SK-N-SH (cell line): Measurements from ENCODE around the gene CACNA1H. TPM values are rescaled to one million over a fixed set of nuclear protein-coding genes. Genes with fewer than 3 reads are reported as not detected.

Experiments
- CTCF ChIA-PET: fragments of 300-600, 350-600 bp; formaldehyde crosslinking; extraction: SDS; loops from one replicate; lab custom pipeline; 2021; lab: Yijun Ruan, JAX
- POLR2A ChIA-PET: fragments of 350-600 bp; sonication (Branson Sonifier 250); formaldehyde crosslinking; extraction: SDS; loops from one replicate; lab custom pipeline; 2020; ENCODE audit warnings: antibody characterized with exemption, inconsistent platforms; lab: Yijun Ruan, JAX
- DNase-seq: peaks from one replicate; pipeline ENCODE4 v3.0.0; 2012
- H2AFZ ChIP-seq: fragments of 200-600 bp; sonication (generic); 2 replicates; pipeline ENCODE4 v1.8.1; 2016; ENCODE audit warnings: antibody characterized with exemption, mild to moderate bottlenecking, low read depth
- H3F3A ChIP-seq: fragments of 200-600 bp; sonication (generic); replicated peaks from 2 replicates; pipeline ENCODE3; 2016; ENCODE audit warnings: antibody characterized with exemption, mild to moderate bottlenecking; ENCODE audit not compliant: insufficient read depth
- H3K27ac ChIP-seq, 2 experiments: fragments of 200-500 bp in 1 of 2; fragments of 200-600 bp in 1 of 2; sonication (Bioruptor generic) in 1 of 2; sonication (generic), shearing (Covaris generic) in 1 of 2; 2 replicates each; pipeline versions ENCODE4 v1.5.1 to v1.6.1; 2014 to 2016; ENCODE audit warnings: low read depth in 2 of 2, inconsistent platforms in 1 of 2, low read length in 1 of 2, mild to moderate bottlenecking in 1 of 2, mixed read lengths in 1 of 2
- H3K27me3 ChIP-seq: fragments of 200-600 bp; sonication (generic), shearing (Covaris generic); 2 replicates; pipeline ENCODE4 v1.6.1; 2016; ENCODE audit warnings: mixed run types; ENCODE audit not compliant: insufficient read depth
- H3K36me3 ChIP-seq, 2 experiments: fragments of 200-500 bp in 1 of 2; fragments of 200-600 bp in 1 of 2; sonication (Bioruptor generic) in 1 of 2; sonication (generic) in 1 of 2; replicated peaks in 1 of 2; 2 replicates each; pipeline versions ENCODE3 to v1.5.1; 2014 to 2016; ENCODE audit warnings: low read length in 1 of 2, mild to moderate bottlenecking in 1 of 2; ENCODE audit not compliant: insufficient read depth in 2 of 2, control insufficient read depth in 1 of 2
- H3K4me1 ChIP-seq, 2 experiments: fragments of 200-500 bp in 1 of 2; fragments of 200-600 bp in 1 of 2; sonication (Bioruptor generic) in 1 of 2; sonication (generic), shearing (Covaris generic) in 1 of 2; 2 replicates each; pipeline versions ENCODE4 v1.5.1 to v1.6.1; 2014 to 2016; ENCODE audit warnings: low read depth in 1 of 2, low read length in 1 of 2, mixed run types in 1 of 2; ENCODE audit not compliant: insufficient read depth in 2 of 2, control insufficient read depth in 1 of 2
- H3K4me2 ChIP-seq: fragments of 200-600 bp; sonication (generic), shearing (Covaris generic); 2 replicates; pipeline ENCODE4 v1.6.1; 2017; ENCODE audit warnings: mixed run types
- H3K4me3 ChIP-seq, 2 experiments: fragments of 200-500 bp in 1 of 2; fragments of 200-600 bp in 1 of 2; sonication (Bioruptor generic) in 1 of 2; sonication (generic), shearing (Covaris generic) in 1 of 2; 2 replicates each; pipeline versions ENCODE4 v1.5.1 to v1.8.1; 2014 to 2016; ENCODE audit warnings: low read depth in 2 of 2, inconsistent platforms in 1 of 2, low read length in 1 of 2, mild to moderate bottlenecking in 1 of 2, mixed read lengths in 1 of 2, moderate library complexity in 1 of 2
- H3K79me2 ChIP-seq: fragments of 200-600 bp; sonication (generic); 2 replicates; pipeline ENCODE4 v1.8.1; 2017; ENCODE audit warnings: mild to moderate bottlenecking; ENCODE audit not compliant: insufficient read depth
- H3K9ac ChIP-seq: fragments of 200-600 bp; sonication (generic); 2 replicates; pipeline ENCODE4 v1.6.1; 2017; ENCODE audit warnings: mixed run types
- H3K9me2 ChIP-seq: fragments of 200-600 bp; sonication (generic); 2 replicates; pipeline ENCODE4 v1.6.1; 2017; ENCODE audit warnings: mixed run types
- H3K9me3 ChIP-seq: fragments of 200-600 bp; sonication (generic); 2 replicates; pipeline ENCODE4 v1.6.1; 2017; ENCODE audit warnings: mixed run types, mild to moderate bottlenecking, moderate library complexity
- H4K20me1 ChIP-seq: fragments of 200-600 bp; sonication (generic); 2 replicates; pipeline ENCODE4 v1.6.1; 2017; ENCODE audit warnings: mild to moderate bottlenecking, mixed run types; ENCODE audit not compliant: insufficient read depth
- CHD2 ChIP-seq: fragments of 150-350 bp; IDR thresholded peaks from 2 replicates; pipeline ENCODE4 v1.6.1; 2018; ENCODE audit warnings: low read length; ENCODE audit not compliant: partially characterized antibody
- EP300 ChIP-seq, 2 experiments: IDR thresholded peaks; 2 replicates each; pipeline versions ENCODE4 v1.4.0 to v1.6.1; 2012; ENCODE audit warnings: borderline replicate concordance in 1 of 2, low read depth in 1 of 2, low read length in 1 of 2
- EZH2phosphoT487 ChIP-seq: fragments of 200-600 bp; sonication (generic); IDR thresholded peaks from 2 replicates; pipeline ENCODE4 v1.6.1; 2017; ENCODE audit warnings: low read depth, mixed run types, mild to moderate bottlenecking, antibody characterized with exemption, moderate library complexity, borderline replicate concordance
- FOXM1 ChIP-seq: IDR thresholded peaks from 2 replicates; pipeline ENCODE4 v1.4.0; 2012; ENCODE audit warnings: low read depth, mild to moderate bottlenecking
- GABPA ChIP-seq: IDR thresholded peaks from 2 replicates; pipeline ENCODE4 v1.4.0; 2012; ENCODE audit warnings: low read depth, mild to moderate bottlenecking
- GATA2 ChIP-seq: sonication (generic); formaldehyde crosslinking; IDR thresholded peaks from 2 replicates; pipeline ENCODE4 v1.5.0; 2020; ENCODE audit warnings: mild to moderate bottlenecking, missing genetic modification reagents
- JUND ChIP-seq: IDR thresholded peaks from 2 replicates; pipeline ENCODE4 v1.4.0; 2012
- MEF2A ChIP-seq: IDR thresholded peaks from 2 replicates; pipeline ENCODE4 v1.4.0; 2012; ENCODE audit warnings: low read depth, borderline replicate concordance
- POLR2AphosphoS5 ChIP-seq: IDR thresholded peaks from 2 replicates; pipeline ENCODE4 v1.6.1; 2012; ENCODE audit warnings: low read depth, low read length
- RCOR1 ChIP-seq: fragments of 150-350 bp; IDR thresholded peaks from 2 replicates; pipeline ENCODE4 v1.6.1; 2017; ENCODE audit warnings: antibody characterized with exemption, low read length
- TAF1 ChIP-seq: IDR thresholded peaks from 2 replicates; pipeline ENCODE4 v1.6.1; 2012; ENCODE audit warnings: low read depth, mild to moderate bottlenecking, low read length, moderate library complexity, borderline replicate concordance
- TEAD4 ChIP-seq: IDR thresholded peaks from 2 replicates; pipeline ENCODE4 v1.4.0; 2012; ENCODE audit warnings: mild to moderate bottlenecking, borderline replicate concordance; ENCODE audit not compliant: insufficient read depth
- YY1 ChIP-seq: IDR thresholded peaks from 2 replicates; pipeline ENCODE4 v1.4.0; 2012; ENCODE audit warnings: low read depth, mild to moderate bottlenecking
- WGBS: methylation state at CpG from one replicate; pipeline ENCODE4 v1.1.6; 2017; ENCODE audit warnings: low lambda C conversion rate; 5-methylcytosine and 5-hydroxymethylcytosine counted together
- polyA plus RNA-seq, 3 experiments: library from polyadenylated mRNA; depleted of rRNA; stranded (reverse); fragments of >200 nt; gene quantifications; 2 replicates each; pipeline ENCODE4 v1.2.3, GENCODE V29; 2012
- TF ChIP-seq, protein P1 (sequence below): IDR thresholded peaks from 2 replicates; pipeline ENCODE4 v1.4.0; 2012; ENCODE audit warnings: low read depth, borderline replicate concordance
- TF ChIP-seq, protein P2 (sequence below): IDR thresholded peaks from 2 replicates; pipeline ENCODE4 v1.4.0; 2012; ENCODE audit warnings: low read depth, borderline replicate concordance
- TF ChIP-seq, protein P3 (sequence below): IDR thresholded peaks from 2 replicates; pipeline ENCODE4 v1.4.0; 2012; ENCODE audit warnings: low read depth
- TF ChIP-seq, protein P4 (sequence below): IDR thresholded peaks from 2 replicates; pipeline ENCODE4 v1.6.1; 2012; ENCODE audit warnings: mild to moderate bottlenecking, low read depth, low read length, moderate library complexity

Gene CACNA1H
- polyA plus RNA-seq, 1 of the 3 experiments (the other 2 are of a cell fraction), result not detected

DNA sequence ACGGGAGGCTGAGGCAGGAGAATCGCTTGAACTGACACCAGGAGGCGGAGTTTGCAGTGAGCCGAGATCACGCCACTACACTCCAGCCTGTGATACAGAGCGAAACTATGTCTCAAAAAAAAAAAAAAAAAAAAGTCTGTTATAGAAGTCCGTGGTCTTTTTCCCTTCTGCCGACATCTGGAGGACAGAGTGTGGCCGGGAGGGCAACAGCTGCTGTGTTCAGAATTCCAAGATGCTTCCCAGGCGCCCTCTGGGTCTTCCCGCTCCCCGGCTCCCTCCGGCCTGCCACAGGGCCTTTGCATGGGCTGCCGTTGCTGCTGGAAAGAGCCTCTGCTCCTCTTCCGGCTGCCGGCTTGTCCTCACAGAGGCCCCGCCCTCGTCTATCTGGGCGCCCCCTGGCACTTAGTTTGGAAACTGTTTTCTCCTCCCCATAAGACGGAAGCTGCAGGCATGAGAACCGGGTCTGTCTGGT, 2.4 kb upstream of the CACNA1H start:
- Histone ChIP-seq H3K79me2 (no peaks in the 10 kb centered on the region), H3K4me3 (no peak overlapping the region), H3K4me1 (no peaks in the 10 kb centered on the region), H3K4me2 (no peak overlapping the region), H3K36me3 (no peaks in the 10 kb centered on the region), H3K9me2 (no peaks in the 10 kb centered on the region)
- POLR2A ChIA-PET, result no interaction called here
- DNase-seq, result no peak
- TF ChIP-seq GABPA (no peak), JUND (no peak), MEF2A (no peak), TAF1 (no peak), RCOR1 (no peak), TEAD4 (no peak), EP300 (IDR thresholded peaks at IDR 0.05; ENCODE audit: borderline replicate concordance in 1 of 2, low read depth in 1 of 2, low read length in 1 of 2) (no peak), FOXM1 (no peak), YY1 (no peak), CHD2 (no peak)
- TF ChIP-seq, protein P1, sequence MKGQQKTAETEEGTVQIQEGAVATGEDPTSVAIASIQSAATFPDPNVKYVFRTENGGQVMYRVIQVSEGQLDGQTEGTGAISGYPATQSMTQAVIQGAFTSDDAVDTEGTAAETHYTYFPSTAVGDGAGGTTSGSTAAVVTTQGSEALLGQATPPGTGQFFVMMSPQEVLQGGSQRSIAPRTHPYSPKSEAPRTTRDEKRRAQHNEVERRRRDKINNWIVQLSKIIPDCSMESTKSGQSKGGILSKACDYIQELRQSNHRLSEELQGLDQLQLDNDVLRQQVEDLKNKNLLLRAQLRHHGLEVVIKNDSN, result no peak
- TF ChIP-seq, protein P2, sequence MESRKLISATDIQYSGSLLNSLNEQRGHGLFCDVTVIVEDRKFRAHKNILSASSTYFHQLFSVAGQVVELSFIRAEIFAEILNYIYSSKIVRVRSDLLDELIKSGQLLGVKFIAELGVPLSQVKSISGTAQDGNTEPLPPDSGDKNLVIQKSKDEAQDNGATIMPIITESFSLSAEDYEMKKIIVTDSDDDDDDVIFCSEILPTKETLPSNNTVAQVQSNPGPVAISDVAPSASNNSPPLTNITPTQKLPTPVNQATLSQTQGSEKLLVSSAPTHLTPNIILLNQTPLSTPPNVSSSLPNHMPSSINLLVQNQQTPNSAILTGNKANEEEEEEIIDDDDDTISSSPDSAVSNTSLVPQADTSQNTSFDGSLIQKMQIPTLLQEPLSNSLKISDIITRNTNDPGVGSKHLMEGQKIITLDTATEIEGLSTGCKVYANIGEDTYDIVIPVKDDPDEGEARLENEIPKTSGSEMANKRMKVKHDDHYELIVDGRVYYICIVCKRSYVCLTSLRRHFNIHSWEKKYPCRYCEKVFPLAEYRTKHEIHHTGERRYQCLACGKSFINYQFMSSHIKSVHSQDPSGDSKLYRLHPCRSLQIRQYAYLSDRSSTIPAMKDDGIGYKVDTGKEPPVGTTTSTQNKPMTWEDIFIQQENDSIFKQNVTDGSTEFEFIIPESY, result no peak
- TF ChIP-seq, protein P3, sequence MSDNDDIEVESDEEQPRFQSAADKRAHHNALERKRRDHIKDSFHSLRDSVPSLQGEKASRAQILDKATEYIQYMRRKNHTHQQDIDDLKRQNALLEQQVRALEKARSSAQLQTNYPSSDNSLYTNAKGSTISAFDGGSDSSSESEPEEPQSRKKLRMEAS, result no peak
- TF ChIP-seq, all 33 proteins: peak for 0
- Histone ChIP-seq H3K9ac (no peak overlapping the region), H3K9me3 (no peaks in the 10 kb centered on the region), H2AFZ (no peak overlapping the region), H4K20me1 (0 out of 2 replicates have a peak, but pooled peaks cover 17% of the 10 kb centered on the region), H3K27ac (no peak overlapping the region), H3F3A (peaks cover 9% of the 10 kb centered on the region), H3K27me3 (peaks cover 63% of the 10 kb centered on the region)
- 13% methylated on average over 21 of the region's 21 CpGs for WGBS
- CTCF ChIA-PET, result interaction anchor here (1.1 to 1.3 kb wide), 3 partner anchors 12 to 47 kb away, joined by 3 to 4 read pairs (median 3); no protein-coding TSS in a partner anchor

GRCh38 chr16:1151424-1152122, 1.3 kb upstream of the CACNA1H start:
- Histone ChIP-seq H3K9ac (no peak overlapping the region), H4K20me1 (0 out of 2 replicates have a peak, but pooled peaks cover 18% of the 10 kb centered on the region), H3K4me1 (no peaks in the 10 kb centered on the region), H3K79me2 (no peaks in the 10 kb centered on the region), H3K4me3 (no peak overlapping the region), H3K4me2 (no peak overlapping the region), H3K9me2 (no peaks in the 10 kb centered on the region), H3F3A (peaks cover 9% of the 10 kb centered on the region), H3K36me3 (no peaks in the 10 kb centered on the region), H3K9me3 (no peaks in the 10 kb centered on the region), H2AFZ (no peak overlapping the region), H3K27me3 (peaks cover 63% of the 10 kb centered on the region), H3K27ac (no peak overlapping the region)
- WGBS, result 21% methylated on average over 8 of the region's 18 CpGs
- POLR2A ChIA-PET, result no interaction called here
- DNase-seq, result no peak
- TF ChIP-seq POLR2AphosphoS5 (no peak), GATA2 (CRISPR knock-in tag) (no peak), JUND (no peak), YY1 (no peak), EZH2phosphoT487 (no peak), CHD2 (no peak)
- TF ChIP-seq, protein P3, result no peak
- TF ChIP-seq, protein P4, sequence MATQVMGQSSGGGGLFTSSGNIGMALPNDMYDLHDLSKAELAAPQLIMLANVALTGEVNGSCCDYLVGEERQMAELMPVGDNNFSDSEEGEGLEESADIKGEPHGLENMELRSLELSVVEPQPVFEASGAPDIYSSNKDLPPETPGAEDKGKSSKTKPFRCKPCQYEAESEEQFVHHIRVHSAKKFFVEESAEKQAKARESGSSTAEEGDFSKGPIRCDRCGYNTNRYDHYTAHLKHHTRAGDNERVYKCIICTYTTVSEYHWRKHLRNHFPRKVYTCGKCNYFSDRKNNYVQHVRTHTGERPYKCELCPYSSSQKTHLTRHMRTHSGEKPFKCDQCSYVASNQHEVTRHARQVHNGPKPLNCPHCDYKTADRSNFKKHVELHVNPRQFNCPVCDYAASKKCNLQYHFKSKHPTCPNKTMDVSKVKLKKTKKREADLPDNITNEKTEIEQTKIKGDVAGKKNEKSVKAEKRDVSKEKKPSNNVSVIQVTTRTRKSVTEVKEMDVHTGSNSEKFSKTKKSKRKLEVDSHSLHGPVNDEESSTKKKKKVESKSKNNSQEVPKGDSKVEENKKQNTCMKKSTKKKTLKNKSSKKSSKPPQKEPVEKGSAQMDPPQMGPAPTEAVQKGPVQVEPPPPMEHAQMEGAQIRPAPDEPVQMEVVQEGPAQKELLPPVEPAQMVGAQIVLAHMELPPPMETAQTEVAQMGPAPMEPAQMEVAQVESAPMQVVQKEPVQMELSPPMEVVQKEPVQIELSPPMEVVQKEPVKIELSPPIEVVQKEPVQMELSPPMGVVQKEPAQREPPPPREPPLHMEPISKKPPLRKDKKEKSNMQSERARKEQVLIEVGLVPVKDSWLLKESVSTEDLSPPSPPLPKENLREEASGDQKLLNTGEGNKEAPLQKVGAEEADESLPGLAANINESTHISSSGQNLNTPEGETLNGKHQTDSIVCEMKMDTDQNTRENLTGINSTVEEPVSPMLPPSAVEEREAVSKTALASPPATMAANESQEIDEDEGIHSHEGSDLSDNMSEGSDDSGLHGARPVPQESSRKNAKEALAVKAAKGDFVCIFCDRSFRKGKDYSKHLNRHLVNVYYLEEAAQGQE, result no peak
- CTCF ChIA-PET, result no interaction called here
